Stomach (tissue), 9 donors: ENCODE measurements around the gene C1orf198. TPM values are rescaled to one million over a fixed set of nuclear protein-coding genes. Genes with fewer than 3 reads are reported as not detected.

Experiments
- DNase-seq, 2 donors: peaks; one replicate each; pipeline versions ENCODE4 v3.0.0 to v3.0.0-alpha.2; 2013 to 2019
- H3K27ac ChIP-seq, 5 donors: fragments of 200-600 bp in 4 of 5; sonication (generic) in 4 of 5; one replicate each; pipeline ENCODE4 v1.5.1; 2013 to 2019; ENCODE audit warnings: mild to moderate bottlenecking in 1 of 5, moderate library complexity in 1 of 5
- H3K27me3 ChIP-seq, 3 donors: fragments of 200-600 bp; sonication (generic); one replicate each; pipeline ENCODE4 v1.5.1; 2017 to 2019; ENCODE audit warnings: mixed run types in 1 of 3
- H3K36me3 ChIP-seq, 4 donors: fragments of 200-600 bp; sonication (generic); 1 replicate in 3 of 4; 2 replicates in 1 of 4; pipeline ENCODE4 v1.5.1; 2016 to 2019
- H3K4me1 ChIP-seq, 4 donors: fragments of 200-600 bp; sonication (generic); one replicate each; pipeline ENCODE4 v1.5.1; 2016 to 2019
- H3K4me3 ChIP-seq, 4 donors: fragments of 200-600 bp; sonication (generic) in 3 of 4; one replicate each; pipeline ENCODE4 v1.5.1; 2016 to 2019; ENCODE audit warnings: mild to moderate bottlenecking in 1 of 4
- H3K9me3 ChIP-seq, 4 donors: fragments of 200-600 bp; sonication (generic); one replicate each; pipeline ENCODE4 v1.5.1; 2016 to 2019
- CTCF ChIP-seq, 7 experiments: fragments of 450-650 bp in 4 of 7; fragments of 200-600 bp in 3 of 7; sonication (generic) in 3 of 7; IDR thresholded peaks; one replicate each; pipeline ENCODE4 v1.5.1; 2016 to 2019; ENCODE audit warnings: antibody characterized with exemption in 7 of 7, control low read depth in 2 of 7, mild to moderate bottlenecking in 1 of 7
- EP300 ChIP-seq: sonication (generic); formaldehyde crosslinking; IDR thresholded peaks from one replicate; pipeline ENCODE4 v1.6.1; 2017; ENCODE audit warnings: antibody characterized with exemption
- POLR2A ChIP-seq, 4 donors: fragments of 450-650 bp; IDR thresholded peaks; one replicate each; pipeline ENCODE4 v1.6.1; 2016; ENCODE audit warnings: antibody characterized with exemption in 4 of 4, control low read depth in 2 of 4, mild to moderate bottlenecking in 1 of 4, moderate library complexity in 1 of 4
- POLR2AphosphoS5 ChIP-seq, 3 donors: sonication (generic); formaldehyde crosslinking; IDR thresholded peaks; one replicate each; pipeline ENCODE4 v1.6.1; 2016; ENCODE audit warnings: antibody characterized with exemption in 3 of 3
- WGBS, 5 donors: extraction: QIAGEN DNeasy Blood & Tissue Kit in 3 of 5; methylation state at CpG; one replicate each; pipeline versions ENCODE4 v1.1.5 to v1.1.7; 2013 to 2018; 5-methylcytosine and 5-hydroxymethylcytosine counted together
- intact Hi-C: fragments of 100-400 bp; cut with DNase I; formaldehyde crosslinking; loops from one replicate; pipeline ENCODE4 v1.15.1; 2023; ENCODE audit warnings: low total_unique reads
- polyA plus RNA-seq, 3 donors: library from polyadenylated mRNA; stranded (reverse); fragments of 200-250 nt; gene quantifications; one replicate each; pipeline ENCODE4 v1.2.3, GENCODE V29; 2013
- total RNA-seq, 5 donors: library from RNA; depleted of rRNA; stranded (reverse); fragments of >200 nt; gene quantifications; one replicate each; pipeline versions ENCODE4 v1.1.0 to v1.2.3, GENCODE V29; 2014 to 2016
- donor health status: healthy with polysubstance abuse.
- donor health status: Bipolar disorder and iron deficiency.
- donor health status: healthy.

Gene C1orf198
- total and polyA plus RNA-seq, 8 donors, result 11.3 to 69.3 (median 32.4) TPM

GRCh38 chr1:230866171-230867070, 1.9 kb downstream of the C1orf198 start:
- peak in 1 of 2 donors; percentile 46 for DNase-seq
- intact Hi-C loops, result no loop called here
- Histone ChIP-seq H3K4me3 (peak overlapping the region; percentile 85 to 98 (median 93)), H3K9me3 (no peaks in the 10 kb centered on the region), H3K27ac (peak overlapping the region in 4 of 5 donors; percentile 91 to 94 (median 92)), H3K36me3 (no peaks in the 10 kb centered on the region), H3K4me1 (peaks cover 41 to 76% (median 65%) of the 10 kb centered on the region in 4 donors), H3K27me3 (peaks cover 0 to 9% (median 0%) of the 10 kb centered on the region in 3 donors)
- TF ChIP-seq EP300, result no peak
- TF ChIP-seq POLR2A (IDR thresholded peaks at IDR 0.05), result no peak
- TF ChIP-seq POLR2AphosphoS5 (IDR thresholded peaks at IDR 0.05), result no peak
- no peak for TF ChIP-seq CTCF (IDR thresholded peaks at IDR 0.05)
- WGBS, 5 donors, result 43 to 54% (median 46%) methylated on average over 9 of the region's 9 CpGs

GRCh38 chr1:230865062-230865817, 3.1 kb downstream of the C1orf198 start:
- Histone ChIP-seq H3K4me3 (peak overlapping the region; percentile 85 to 98 (median 93)), H3K36me3 (no peaks in the 10 kb centered on the region), H3K27ac (peak overlapping the region in 4 of 5 donors; percentile 91 to 94 (median 92)), H3K9me3 (no peaks in the 10 kb centered on the region), H3K4me1 (peaks cover 44 to 86% (median 69%) of the 10 kb centered on the region in 4 donors), H3K27me3 (peaks cover 0 to 9% (median 0%) of the 10 kb centered on the region in 3 donors)
- WGBS, 5 donors, result 73 to 85% (median 84%) methylated on average over 8 of the region's 8 CpGs
- no peak for DNase-seq
- TF ChIP-seq EP300 (no peak), CTCF (IDR thresholded peaks at IDR 0.05) (no peak), POLR2A (IDR thresholded peaks at IDR 0.05) (no peak), POLR2AphosphoS5 (IDR thresholded peaks at IDR 0.05) (no peak)
- intact Hi-C loops, result no loop called here

GRCh38 chr1:230864441-230864840, 3.9 kb downstream of the C1orf198 start:
- TF ChIP-seq POLR2A (IDR thresholded peaks at IDR 0.05) (no peak), POLR2AphosphoS5 (IDR thresholded peaks at IDR 0.05) (no peak), EP300 (no peak), CTCF (IDR thresholded peaks at IDR 0.05) (no peak)
- no peak for DNase-seq
- Histone ChIP-seq H3K36me3 (no peaks in the 10 kb centered on the region), H3K9me3 (no peaks in the 10 kb centered on the region), H3K4me1 (peaks cover 44 to 86% (median 68%) of the 10 kb centered on the region in 4 donors), H3K4me3 (peak overlapping the region in 1 of 4 donors; percentile 85), H3K27ac (peak overlapping the region in 4 of 5 donors; percentile 57 to 94 (median 80)), H3K27me3 (peaks cover 0 to 9% (median 0%) of the 10 kb centered on the region in 3 donors)
- WGBS, 5 donors, result 66 to 80% (median 77%) methylated on average over 9 of the region's 9 CpGs
- intact Hi-C loops, result no loop called here

- TF ChIP-seq POLR2AphosphoS5 (IDR thresholded peaks at IDR 0.05) (peak in 1 of 3 donors; percentile 10), CTCF (IDR thresholded peaks at IDR 0.05) (no peak), POLR2A (IDR thresholded peaks at IDR 0.05) (no peak), EP300 (no peak)
- H3K27me3 ChIP-seq, result peaks cover 0 to 3% (median 0%) of the 10 kb centered on the region in 3 donors
- H3K36me3 ChIP-seq, result no peaks in the 10 kb centered on the region
- no peaks in the 10 kb centered on the region for H3K9me3 ChIP-seq
- peak; percentile 82 to 83 for DNase-seq
- no peak overlapping the region for H3K4me3 ChIP-seq
- 25 to 41% (median 26%) methylated on average over 6 of the region's 6 CpGs for WGBS, 5 donors
- intact Hi-C loops, result no loop called here
- peaks cover 41 to 89% (median 65%) of the 10 kb centered on the region in 4 donors for H3K4me1 ChIP-seq
- peak overlapping the region in 4 of 5 donors; percentile 57 to 94 (median 80) for H3K27ac ChIP-seq
Observed at GRCh38 chr1:230863449-230863848, 4.9 kb downstream of the C1orf198 start.
